Activated T-cell treated with anti-CD3 and anti-CD28 coated beads, Interleukin-2, amount 50 U/mL, for 1 hour (primary cell): Measurements from ENCODE around the gene MRPL53.
"Not testable (repeated sequence)": the region's sequence is repeated elsewhere in the genome, so short reads cannot be mapped to it uniquely, and the experiment has no call there.

Source experiments
- DNase-seq: peaks from one replicate; pipeline ENCODE4 v3.0.0-alpha.2; 2020

The MRPL53 gene

DNA sequence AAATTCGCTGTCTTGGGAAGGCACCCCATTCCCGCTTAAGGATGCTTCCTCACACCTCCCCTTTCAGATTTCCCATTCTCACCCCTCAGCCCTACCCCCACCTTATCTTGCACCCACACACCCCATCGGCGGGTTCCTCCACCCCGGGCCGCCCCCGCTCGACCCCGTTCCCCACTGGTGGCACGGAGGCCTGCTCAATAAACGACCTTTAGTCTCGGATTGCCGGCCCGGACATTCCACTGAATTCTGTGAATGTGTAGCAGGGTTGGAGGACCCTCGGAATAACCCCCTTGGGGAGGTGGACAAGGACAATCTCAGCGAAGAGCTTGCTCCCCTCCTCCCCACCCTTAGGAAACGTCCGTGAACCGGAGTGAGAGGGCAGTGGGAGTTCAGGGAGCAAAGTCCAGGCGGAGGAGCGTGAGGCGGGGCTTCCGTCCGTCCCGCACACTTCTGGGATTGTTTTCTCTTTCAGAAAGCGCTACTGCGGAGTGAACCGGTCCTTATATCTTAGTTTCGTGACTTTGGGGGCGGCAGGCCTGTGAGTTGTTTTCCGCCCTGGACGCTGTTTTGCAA lies 29.8 kb upstream of the MRPL53 start:
- no peak for DNase-seq

DNA sequence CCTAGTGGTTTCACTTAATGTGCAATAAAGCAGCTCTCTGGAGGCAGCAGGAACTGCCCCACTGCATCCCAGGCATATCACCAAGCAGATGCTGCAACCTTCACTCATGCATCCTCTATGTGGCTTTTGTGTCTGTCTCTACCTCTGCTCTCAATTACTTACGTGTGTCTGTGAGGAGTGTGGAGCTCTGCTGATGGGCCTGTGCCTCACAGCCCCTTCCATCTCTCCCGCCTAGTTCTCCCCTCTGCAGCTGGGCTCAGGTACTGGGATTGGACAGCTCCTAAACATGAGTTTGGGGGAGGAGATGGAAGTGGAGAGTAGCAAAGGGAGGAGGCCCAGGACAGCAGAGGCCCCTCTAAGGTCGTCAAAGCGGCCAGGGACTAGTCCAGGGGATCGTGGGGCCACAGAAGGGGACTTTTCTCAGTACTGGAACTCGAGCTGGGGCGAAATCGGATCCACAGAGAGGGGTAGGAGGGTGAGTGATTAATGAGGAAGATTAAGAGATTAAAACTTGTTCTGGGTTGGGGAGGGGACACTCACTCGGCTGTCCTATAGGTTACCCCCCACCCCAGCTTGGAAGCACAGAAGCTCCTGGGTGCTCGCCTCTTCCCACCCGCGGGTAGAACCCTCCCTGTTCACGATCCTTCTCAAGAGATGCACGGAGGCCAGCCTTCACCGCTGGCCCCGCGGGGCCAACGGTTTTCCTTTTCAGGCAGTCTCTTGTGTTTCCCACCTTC lies 29.0 kb upstream of the MRPL53 start:
- DNase-seq, result no peak

DNA sequence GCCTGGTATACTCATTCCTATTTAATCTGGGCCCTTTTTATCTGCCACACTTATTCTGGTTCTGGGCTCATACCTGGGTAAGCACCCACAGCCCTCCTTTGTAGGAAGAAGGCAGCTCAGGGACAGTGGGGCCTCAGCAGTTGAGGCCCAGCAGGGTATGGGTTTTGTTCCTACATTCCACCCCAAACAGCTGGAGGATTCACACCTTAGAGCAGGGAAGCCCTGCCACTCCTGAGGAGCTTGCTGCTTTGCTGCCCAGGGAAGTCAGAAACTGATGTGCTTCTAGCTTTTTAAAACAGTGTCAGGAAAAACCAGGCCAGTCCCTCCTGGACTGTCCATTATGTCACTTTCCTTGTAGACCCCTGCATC lies 28.1 kb upstream of the MRPL53 start:
- DNase-seq, result no peak

DNA sequence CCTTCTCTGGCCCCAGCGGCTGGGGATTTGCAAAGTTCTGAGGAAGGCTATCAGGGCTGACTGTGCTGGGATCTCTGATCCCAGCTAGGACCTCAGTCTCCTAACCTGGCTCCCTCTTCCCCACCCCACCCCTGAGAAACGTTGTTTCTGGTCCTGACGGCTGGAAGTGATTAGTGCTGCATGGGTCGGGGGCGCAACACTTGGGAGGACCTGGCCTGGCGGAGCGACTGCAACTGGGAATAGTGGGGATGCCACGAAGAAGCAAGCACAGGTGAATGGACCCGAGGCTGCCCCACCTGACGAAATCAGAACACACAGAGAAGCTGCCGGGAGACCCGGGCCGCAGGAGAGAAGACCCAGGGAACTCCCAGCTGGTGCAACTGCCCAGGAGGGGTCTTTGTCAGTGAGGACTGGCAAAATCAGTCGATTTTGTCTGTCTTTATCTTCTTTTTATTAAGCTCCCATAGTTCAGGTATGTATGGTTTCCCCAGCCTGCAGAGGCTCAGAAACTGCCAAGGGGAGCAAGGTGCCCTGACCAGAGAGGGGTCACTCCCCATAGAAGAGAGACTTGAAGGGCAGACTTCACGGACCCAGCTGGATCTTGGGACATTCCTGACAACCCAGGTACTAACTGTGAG lies 27.6 kb upstream of the MRPL53 start:
- no peak for DNase-seq

DNA sequence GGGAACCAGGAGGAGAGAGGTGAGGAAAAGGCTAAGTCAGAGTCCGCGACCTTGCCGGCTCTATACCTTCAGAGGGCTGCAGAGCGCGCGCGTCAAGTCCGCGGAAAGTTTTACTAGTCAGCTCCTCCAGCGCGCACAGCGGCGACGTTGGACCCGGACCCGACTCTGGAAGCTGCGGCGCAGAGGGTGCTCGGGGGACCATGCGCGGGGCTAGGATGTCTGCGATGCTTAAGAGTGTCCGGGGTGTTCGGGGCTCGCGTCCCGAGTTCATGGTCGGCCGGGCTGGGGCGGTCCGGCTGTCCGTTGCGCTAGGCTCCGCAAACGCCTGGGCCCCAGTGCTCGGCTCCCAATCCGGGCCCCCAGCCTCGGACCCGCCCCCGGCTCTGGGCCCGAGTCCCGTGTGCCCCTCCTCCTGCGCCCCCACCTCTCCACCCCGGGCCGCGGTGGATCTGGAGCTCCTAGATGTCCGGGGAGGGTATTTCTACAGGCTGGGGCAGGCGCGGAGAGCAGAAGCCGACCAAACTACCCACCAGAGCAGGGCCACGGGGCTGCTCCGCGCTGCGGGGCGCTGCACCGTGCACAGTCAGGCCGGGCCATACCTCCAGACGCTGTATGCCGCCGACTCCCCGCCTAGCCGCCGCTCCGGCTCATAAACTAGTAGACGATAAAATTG lies 26.9 kb upstream of the MRPL53 start, which contains the start of gene LBX2:
TSS of gene LBX2 (minus strand) at position 337 of the 673 bp plus-strand sequence. CDS start at position 271, 66 bp downstream.
- peak; percentile 48 for DNase-seq

DNA sequence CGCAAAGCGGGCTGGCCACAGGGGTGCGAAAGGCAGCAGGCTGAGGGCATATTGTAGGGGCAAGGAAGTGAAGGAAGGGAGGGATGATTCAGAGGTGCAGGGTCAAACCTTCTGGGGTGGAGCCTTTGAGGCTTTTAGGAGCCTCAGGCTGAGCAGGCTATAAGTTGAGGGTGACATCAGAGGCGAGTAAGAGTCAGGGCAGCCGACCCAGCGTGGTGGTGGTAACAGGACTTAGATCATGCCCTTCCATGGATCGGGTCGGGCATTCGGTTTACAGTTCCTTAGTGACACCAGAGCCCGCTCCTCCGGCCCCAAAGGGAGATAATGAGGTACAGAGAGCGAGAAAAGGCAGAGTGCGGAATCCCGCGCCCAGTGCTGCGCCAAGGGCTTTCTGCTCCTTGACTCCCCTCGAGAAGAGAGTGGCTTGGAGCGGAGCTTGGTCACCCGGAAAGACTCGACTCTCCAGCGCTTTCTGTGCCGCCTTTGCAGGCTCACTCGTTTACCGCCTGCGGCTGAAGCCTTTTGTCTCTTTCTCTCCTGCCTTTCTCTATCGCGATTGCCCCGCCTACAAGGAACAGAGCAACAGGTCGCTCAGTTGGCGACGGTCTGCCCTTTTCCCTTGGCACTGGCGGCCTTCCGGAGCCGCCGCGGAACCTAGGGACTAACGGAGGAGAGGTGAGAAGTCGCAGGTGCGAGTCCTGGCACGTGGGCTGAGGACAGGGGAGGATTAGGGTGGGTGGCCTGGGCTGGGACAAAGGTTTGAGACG lies 26.2 kb upstream of the MRPL53 start:
- no peak for DNase-seq

DNA sequence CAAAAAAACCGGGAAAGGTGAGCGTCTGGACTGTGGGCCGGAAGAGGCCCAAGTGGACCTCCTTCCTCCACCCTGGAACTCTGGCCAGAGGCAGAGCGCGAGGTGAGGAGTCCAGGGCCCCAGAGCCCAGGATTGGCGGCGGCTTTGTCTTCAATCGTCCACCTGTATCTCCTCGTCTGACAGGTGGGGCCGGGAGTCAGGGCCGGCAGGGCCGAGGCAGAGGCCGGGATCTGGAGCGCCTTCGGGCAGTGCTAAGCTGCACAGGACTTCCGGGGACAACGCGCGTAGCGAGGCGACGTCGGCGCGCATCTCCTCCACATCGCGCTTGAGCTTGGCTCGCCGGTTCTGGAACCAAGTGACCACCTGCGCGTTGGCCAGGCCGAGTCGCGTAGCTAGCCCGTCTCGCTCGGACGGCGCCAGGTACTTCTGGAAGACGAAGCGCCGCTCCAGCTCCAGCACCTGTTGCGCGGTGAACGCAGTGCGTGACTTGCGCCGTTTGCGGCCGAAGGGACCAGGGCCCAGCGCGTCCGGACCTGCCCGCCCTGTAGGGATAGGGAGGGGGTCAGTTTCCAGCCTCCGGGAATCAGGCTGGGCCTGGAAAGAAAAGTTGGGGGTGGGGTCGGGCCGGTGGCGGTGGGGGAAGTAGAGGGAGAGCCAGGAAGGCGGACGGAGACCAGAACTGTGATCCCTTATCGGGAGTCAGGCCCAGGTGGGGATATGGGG lies 25.5 kb upstream of the MRPL53 start:
- DNase-seq, result no peak

DNA sequence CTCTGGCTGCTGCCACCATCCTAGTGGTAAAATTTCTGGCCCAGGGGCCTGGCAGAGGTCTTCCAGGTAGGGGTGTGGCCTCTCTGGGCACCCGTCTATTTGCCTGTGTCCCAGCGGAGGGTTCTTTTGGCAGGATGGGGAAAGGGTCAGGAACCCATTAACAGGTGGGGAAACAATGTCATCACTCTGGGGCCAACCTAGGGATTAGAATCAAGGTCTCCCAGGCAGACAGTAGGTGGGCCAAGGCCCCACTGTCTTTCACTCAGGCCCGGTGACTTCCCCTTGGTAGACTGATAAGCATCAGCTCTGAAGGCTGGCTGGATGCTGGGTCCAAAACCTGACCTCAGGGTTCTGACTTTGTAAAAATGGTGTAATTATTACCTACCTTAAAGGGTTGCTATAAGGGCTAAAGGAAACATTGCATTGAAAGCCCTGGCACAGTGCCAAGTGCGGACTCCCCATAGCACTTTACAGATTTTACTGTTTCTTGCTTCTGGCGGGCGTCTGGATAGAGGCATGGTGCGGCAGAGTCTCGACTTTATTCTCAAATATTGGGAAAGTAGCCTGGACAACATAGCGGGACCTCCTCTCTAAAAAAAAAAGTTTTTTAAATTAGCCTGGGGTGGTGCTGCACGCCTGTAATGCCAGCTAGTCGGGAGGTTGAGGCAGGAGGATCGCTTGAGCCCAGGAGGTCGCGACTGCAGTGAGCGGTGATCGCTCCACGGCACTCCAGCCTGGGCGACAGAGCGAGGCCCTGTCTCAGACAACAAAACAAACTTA lies 24.7 kb upstream of the MRPL53 start:
- DNase-seq, result no peak

DNA sequence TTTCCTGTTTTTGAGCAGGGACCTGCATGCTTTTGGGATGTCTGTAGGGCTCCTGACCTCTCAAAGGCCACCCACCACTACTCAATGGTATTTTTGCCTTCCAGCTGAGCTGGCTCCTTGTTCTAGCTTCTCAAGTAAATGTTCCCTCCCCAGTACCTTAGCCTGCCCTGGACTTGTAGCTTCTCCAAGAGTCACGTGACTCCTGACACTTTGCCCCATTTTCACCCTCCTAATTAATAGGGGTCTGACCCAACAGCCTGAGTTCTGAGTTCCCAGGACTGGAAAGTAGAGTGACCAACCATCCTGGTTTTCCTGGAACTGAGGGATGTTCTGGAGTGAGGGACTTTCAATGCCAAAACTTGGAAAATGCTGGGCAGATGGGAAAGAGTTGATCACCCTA lies 23.0 kb upstream of the MRPL53 start:
- DNase-seq, result no peak

DNA sequence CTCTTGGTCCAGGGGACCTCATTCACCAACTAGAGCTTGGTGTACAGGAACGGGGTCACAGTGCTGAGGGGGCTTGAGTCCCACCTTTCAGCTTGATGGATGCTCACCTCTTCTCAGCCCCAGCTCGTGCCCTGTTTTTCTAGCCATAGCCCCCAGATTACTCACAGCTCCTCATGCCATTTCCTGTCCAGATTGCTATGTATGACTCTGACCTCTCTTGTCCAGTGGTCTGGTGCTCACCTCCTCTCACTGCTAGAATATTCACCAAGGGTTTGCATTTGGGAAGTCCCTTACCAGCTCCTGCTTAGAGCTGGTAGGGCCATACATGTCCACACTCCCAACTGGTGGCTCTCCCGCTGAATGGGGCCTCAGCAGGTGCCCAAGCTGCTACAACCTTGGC lies 21.1 kb upstream of the MRPL53 start:
- no peak for DNase-seq

DNA sequence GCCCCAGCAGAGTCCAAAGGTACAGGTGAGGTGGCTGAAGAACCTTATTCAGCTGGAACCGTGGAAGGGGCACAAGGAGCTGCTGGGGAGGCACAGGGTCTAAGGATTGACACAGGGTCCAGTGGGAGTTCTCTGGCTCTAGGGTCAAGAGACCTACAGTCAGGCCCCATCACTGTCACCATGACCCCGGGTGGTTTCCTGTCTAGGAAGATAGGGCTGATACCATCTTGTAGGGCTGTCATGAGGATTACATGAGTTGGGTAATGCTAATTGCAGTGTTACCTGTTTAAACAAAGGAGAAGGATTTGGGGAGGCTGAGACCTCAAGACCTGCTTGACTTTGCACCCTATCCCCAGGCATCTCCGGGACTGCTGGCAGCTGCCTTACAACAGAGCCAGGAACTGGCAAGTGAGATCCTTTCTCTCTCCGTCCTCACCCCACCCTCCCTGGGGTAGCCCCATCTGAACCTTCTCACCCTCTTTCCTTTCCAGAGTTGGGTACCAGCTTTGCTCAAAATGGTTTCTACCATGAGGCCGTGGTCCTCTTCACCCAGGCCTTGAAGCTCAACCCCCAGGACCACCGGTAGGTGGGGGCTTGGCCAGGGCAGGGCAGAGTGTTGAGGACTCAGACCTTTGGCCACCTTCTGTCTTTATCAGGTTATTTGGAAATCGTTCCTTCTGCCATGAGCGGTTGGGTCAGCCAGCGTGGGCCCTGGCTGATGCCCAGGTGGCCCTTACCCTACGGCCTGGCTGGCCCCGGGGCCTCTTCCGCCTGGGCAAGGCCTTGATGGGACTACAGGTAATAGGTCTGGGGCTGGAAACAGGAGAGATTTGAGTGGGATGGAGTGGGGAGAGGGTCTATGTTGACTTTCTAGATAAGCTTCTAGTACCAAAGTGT lies 19.4 kb upstream of the MRPL53 start:
- no peak for DNase-seq

DNA sequence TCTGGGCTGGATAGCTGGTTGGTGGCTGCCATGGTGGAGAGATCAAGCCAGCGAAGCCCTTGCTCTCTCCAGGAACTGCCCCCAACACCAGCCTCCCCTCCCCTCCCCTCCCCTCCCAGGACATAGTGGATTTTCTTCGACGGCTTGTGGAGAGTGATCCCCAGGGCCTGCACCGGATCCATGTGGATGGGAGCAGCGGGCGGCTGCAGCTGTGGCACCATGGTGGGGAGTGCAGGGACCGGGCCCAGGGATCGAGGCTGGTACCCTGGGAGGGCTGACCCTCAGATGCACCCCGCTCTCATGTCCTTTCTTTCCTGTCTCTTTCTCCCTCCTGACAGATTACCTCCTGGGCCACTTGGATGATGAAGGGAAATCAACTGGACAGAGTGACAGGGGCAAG lies 17.4 kb upstream of the MRPL53 start:
- no peak for DNase-seq

DNA sequence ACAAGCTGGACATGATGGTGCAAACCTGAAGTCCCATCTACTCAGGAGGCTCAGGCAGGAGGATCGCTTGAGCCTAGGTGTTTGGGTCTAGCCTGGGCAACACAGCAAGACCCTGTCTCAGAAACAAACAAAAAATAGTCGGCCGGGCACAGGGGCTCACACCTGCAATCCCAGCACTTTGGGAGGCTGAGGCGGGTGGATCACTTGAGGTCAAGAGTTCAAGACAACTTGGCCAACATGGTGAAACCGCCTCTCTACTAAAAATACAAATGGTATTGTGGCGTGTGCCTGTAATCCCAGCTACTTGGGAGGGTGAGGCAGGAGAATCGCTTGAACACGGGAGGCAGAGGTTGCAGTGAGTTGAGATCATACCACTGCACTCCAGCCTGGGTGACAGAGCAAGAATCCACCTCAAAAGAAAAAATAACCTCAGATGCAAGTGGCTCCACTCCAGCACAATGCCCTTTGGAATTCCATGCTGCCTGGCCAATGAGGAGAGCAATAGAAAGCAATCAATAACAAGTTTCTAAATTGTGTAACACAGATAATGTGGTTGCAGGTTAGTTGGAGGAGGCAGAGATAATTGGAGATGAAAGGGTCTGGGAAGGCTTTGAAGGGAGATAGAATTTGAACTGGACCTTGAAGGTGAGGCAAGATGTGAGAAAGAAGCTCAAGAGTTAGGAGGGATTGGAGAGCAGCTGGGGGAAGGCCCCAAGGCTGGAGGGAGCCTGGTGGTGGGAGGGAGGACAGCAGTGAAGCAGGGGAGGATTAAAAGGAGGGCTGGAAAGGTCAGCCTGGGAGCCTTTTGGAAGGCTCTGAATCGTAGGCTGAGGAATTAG lies 16.4 kb upstream of the MRPL53 start:
- no peak for DNase-seq

DNA sequence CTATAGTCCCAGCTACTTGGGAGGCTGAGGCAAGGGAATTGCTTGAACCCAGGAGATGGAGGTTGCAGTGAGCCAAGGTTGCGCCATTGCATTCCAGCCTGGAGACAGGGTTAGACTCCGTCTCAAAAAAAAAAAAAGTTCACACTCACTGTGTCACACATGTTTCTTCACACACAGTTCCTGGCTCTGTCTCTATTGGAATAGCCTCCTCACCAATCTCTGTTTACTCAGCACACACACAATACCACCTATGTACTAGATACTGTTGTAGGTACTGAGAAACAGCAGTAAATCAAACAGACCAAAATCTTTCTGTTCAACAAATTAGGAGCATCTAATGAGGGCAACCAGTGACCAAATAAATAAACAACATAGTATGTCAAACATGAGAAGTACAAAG lies 13.7 kb upstream of the MRPL53 start:
- no peak for DNase-seq

DNA sequence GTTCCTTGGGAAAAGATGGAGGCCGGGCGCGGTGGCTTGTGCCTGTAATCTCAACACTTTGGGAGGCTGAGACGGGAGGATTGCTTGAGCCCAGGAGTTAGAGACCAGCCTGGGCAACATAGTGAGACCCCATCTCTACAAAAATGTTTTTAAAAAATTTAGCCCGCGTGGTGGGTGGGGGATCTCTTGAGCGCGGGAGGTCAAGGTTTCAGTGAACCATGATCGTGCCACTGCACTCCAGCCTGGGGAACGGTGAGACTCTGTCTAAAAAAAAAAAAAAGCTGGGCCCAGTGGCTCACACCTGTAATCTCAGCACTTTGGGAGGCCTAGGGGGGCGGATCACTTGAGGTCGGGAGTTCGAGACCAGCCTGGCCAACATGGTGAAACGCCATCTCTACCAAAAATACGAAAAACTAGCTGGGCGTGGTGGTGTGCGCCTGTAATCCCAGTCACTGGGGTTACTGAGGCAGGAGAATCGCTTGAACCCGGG lies 11.2 kb upstream of the MRPL53 start:
- not testable (repeated sequence) for DNase-seq

DNA sequence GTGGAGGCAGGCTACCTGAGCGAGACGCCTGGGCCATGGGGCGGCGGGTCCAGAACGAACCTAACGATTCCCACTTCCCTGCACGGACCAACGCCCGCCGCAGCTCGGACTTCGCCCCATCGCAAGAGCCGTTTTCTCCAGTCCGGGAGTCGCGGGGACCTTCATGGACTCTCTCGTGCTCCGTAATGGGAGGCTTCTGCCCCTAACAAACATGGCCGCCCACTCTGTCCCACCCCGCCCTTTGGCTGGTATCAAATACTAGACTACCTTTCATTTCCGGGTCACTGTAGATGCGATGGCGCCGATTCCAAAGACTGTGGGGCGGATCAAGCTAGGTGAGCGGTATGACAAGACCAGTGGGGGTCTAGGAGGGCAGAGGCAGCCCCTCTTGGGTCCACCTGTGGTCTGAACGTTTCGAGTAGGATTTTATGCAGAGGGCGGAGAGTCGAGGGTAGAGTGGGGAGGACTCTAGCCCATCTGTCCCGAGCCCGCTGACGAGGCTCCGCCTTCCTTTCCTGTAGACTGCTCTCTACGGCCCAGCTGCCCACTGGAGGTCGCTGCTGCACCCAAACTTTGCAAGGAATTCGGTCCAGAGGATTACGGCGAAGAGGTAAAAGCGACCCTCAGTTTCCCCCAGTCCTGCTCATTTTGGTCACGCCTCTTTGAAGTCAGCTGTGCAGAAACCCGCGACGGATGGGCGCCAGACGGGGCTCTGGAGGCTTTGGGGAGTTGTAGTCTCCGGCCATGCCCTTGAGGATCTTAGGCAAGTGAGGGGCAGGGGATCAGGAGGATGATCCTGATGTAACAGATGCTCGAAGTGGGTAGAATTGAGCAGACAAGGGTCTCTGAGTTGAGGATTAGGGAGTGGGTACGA lies 10.6 kb upstream of the MRPL53 start, which contains the start of the genes CCDC142 and TTC31:
TSS of gene CCDC142 (minus strand) at position 198 of the 874 bp plus-strand sequence. CDS start at position 37, 161 bp downstream.
TSS of gene TTC31 (plus strand) at position 281 of the 874 bp plus-strand sequence. CDS start at position 296, 15 bp downstream.
- DNase-seq, result peak; percentile 89

DNA sequence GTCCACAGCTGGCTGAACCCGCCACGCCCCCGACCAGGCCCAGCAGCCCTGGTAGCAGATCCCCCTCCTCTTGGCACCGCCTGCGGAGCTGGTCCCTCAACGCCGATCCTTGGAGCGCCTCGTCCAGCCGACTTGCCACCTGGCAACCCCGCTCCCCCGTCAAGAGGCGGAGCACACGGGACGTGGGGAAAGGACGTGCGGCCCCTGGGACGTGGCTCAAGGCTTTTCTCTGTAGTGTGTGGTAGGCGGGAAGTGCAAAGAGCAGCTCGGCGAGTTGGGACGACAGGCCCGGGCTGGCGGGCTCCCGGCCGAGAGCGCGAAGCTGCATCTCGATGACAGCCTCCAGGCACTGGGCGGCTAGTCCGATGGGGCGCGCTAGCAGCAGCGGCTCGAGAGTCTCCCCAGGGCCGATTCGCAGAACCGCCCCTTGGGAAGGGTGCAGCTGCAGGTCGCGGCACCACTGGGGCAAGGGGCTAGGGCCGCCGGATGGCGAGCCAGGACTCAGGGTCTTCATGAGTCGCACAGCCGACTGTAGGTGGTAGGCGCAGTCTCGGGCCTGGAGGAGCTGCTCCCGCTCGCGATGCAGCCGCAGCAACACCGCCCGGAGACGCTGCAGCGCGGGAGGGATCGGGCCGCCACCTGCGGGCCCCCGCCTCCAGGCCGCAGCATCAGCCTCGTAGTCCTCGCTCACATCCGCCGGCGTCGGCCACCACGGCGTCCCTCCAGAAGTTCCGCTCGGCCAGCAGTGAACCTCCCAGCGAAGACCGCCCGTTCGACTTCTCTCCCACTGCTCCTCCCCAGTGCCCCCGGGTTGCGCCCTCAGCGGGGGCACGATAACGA lies 9.7 kb upstream of the MRPL53 start:
- no peak for DNase-seq
